Fibroblast of pulmonary artery (primary cell): ENCODE data around the gene XYLT1.

Source experiments
- DNase-seq: peaks from one replicate; pipeline ENCODE4 v3.0.0-alpha.2; 2010; ENCODE audit warnings: low read depth
- H3K4me3 ChIP-seq: replicated peaks from 2 replicates; pipeline ENCODE4 v1.5.1; 2011; ENCODE audit warnings: low read depth, mild to moderate bottlenecking, control low read depth, low read length, moderate library complexity
- CTCF ChIP-seq: IDR thresholded peaks from 2 replicates; pipeline ENCODE4 v1.5.1; 2011; ENCODE audit warnings: mild to moderate bottlenecking, control low read depth, low read length, inconsistent platforms; ENCODE audit errors: missing control alignments

Gene XYLT1

DNA sequence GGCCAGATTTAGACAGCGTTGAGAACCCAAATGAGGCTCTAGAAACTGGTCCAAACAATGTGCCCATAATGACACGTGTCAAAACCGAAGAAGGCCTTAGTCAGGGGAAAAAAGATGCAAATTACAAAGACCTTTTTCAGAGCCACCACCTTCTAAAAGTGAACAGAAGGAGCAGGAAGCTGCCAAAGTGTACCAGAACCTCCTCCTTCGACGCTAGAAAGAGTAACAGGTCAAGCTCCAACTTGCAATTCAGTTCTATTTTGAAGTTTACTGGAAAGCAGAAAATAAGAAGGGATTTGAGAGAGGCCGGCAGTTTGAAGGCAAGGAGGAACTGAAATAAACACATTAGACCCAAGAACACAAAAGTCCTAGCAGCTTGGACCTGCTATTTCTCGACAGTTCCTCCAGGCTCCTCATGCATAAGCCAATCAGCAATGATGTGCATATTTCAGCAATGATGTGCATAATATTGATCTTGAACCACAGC lies 61.8 kb downstream of the XYLT1 start:
- no peak for DNase-seq
- H3K4me3 ChIP-seq = no peak overlapping the region
- TF ChIP-seq CTCF = no peak

GRCh38 chr16:17408296-17408695 lies 62.5 kb downstream of the XYLT1 start:
- TF ChIP-seq CTCF = no peak
- no peak overlapping the region for H3K4me3 ChIP-seq
- no peak for DNase-seq

GRCh38 chr16:17407321-17407720 lies 63.4 kb downstream of the XYLT1 start:
- TF ChIP-seq CTCF = no peak
- no peak for DNase-seq

GRCh38 chr16:17404941-17405689 lies 65.6 kb downstream of the XYLT1 start:
- DNase-seq = peak; percentile 43
- no peak overlapping the region for H3K4me3 ChIP-seq
- no peak for TF ChIP-seq CTCF

More at GRCh38 chr16:17407321-17407720, 63.4 kb downstream of the XYLT1 start:
- H3K4me3 ChIP-seq = no peak overlapping the region

DNA sequence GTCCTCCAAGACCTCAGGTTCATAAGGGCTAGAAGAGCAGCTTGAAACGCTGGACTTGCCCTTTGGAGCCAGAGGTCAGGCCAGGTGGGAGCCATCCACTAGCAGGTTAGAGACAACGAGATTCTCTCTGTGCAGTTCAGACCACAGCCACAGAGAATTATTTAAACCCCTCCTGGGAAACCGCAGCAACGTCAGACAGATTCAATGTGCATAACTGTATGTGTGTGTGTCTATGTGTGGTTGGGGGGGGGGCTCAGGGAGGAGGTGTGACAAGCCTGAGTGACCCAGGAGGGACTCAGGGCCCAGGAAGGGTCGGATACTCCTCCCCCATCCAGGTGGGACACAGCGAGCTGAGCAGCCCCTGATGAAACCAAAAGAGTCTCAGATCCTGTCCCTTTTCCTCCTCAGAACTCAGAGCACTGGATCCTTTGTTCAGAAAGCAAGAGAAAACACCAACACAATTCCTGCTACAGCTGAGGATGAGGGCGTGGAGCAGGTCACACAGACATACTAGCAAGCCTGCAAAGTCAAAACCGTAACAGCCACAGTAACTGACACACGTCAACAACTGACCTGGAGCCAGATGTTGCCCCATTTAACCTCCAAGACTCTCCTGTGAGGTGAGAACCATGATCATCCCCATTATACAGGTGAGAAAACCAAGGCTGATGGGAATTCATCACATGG lies 66.8 kb downstream of the XYLT1 start:
- no peak for TF ChIP-seq CTCF
- no peak for DNase-seq
- H3K4me3 ChIP-seq = no peak overlapping the region

GRCh38 chr16:17403156-17403809 lies 67.5 kb downstream of the XYLT1 start:
- H3K4me3 ChIP-seq = no peak overlapping the region
- TF ChIP-seq CTCF = no peak
- no peak for DNase-seq
